K562 (cell line): ENCODE data around the gene COL13A1. TPM values are rescaled to one million over a fixed set of nuclear protein-coding genes. Genes with fewer than 3 reads are reported as not detected.

ENCODE experiments used
- ATAC-seq: fragments of 200-7000 bp; cut with Tn5 transposase; 3 replicates; pipeline ENCODE4 v1.9.1; 2020; ENCODE audit warnings: moderate library complexity
- BruUV-seq: library from RNA; stranded (reverse); fragments of 400-500 nt; replicated peaks from 2 replicates; lab custom pipeline; 2021; lab: Mats Ljungman, UMichigan
- CTCF ChIA-PET: fragments of 300-600 bp; formaldehyde crosslinking; extraction: SDS; loops from one replicate; lab custom pipeline; 2021; ENCODE audit warnings: low intra/inter-chr PET ratio; lab: Yijun Ruan, JAX
- POLR2A ChIA-PET: fragments of 300-600, 350-650 bp; sonication (Branson Sonifier 250); formaldehyde crosslinking; extraction: SDS; loops from one replicate; lab custom pipeline; 2021; ENCODE audit warnings: antibody characterized with exemption, inconsistent platforms; lab: Yijun Ruan, JAX
- DNase-seq, 4 experiments: peaks; one replicate each; pipeline versions ENCODE4 v3.0.0 to v3.0.0-alpha.2; 2011 to 2018; ENCODE audit warnings: low spot score in 3 of 4, mixed read lengths in 3 of 4; ENCODE audit errors: extremely low read depth in 1 of 4
- FAIRE-seq: peaks from 2 replicates; lab custom pipeline; 2011; peaks lifted over from hg19 to GRCh38; lab: Jason Lieb, UNC
- H2AFZ ChIP-seq: 2 replicates; pipeline ENCODE4 v1.6.0; 2011; ENCODE audit warnings: low read depth, low read length, control low read depth, inconsistent platforms
- H3K27ac ChIP-seq: fragments of 200-600 bp; 3 replicates; pipeline ENCODE4 v1.8.0; 2011; ENCODE audit warnings: low read depth, mild to moderate bottlenecking, control low read depth, inconsistent platforms, low read length, moderate library complexity, mixed read lengths; ENCODE audit errors: extremely low read depth
- H3K27me3 ChIP-seq, 2 experiments: fragments of 300-600 bp in 1 of 2; 2 replicates in 1 of 2; 3 replicates in 1 of 2; pipeline versions ENCODE4 v1.6.0 to v1.8.0; 2011; ENCODE audit warnings: inconsistent platforms in 2 of 2, low read length in 2 of 2, mild to moderate bottlenecking in 1 of 2, mixed read lengths in 1 of 2, moderate library complexity in 1 of 2; ENCODE audit not compliant: control insufficient read depth in 2 of 2, insufficient read depth in 2 of 2
- H3K36me3 ChIP-seq: fragments of 300-600 bp; 3 replicates; pipeline ENCODE4 v1.8.0; 2011; ENCODE audit warnings: mild to moderate bottlenecking, low read length, inconsistent platforms; ENCODE audit not compliant: control insufficient read depth, insufficient read depth
- H3K4me1 ChIP-seq, 2 experiments: fragments of 200-600 bp in 1 of 2; replicated peaks in 1 of 2; 2 replicates in 1 of 2; 3 replicates in 1 of 2; pipeline versions ENCODE4 v1.5.1 to v1.8.0; 2011; ENCODE audit warnings: inconsistent platforms in 2 of 2, low read length in 2 of 2, mild to moderate bottlenecking in 1 of 2, mixed read lengths in 1 of 2, moderate library complexity in 1 of 2; ENCODE audit not compliant: control insufficient read depth in 2 of 2, insufficient read depth in 2 of 2
- H3K4me2 ChIP-seq: 2 replicates; pipeline ENCODE4 v1.6.1; 2011; ENCODE audit warnings: low read length, control low read depth, inconsistent platforms, mixed read lengths; ENCODE audit not compliant: insufficient read depth
- H3K4me3 ChIP-seq: fragments of 200-600 bp; sonication (generic), shearing (Covaris generic); 2 replicates; pipeline ENCODE4 v1.5.1; 2016; ENCODE audit warnings: control low read depth, inconsistent platforms
- H3K79me2 ChIP-seq: fragments of 200-600 bp; 3 replicates; pipeline ENCODE4 v1.8.0; 2011; ENCODE audit warnings: low read length, inconsistent platforms; ENCODE audit not compliant: control insufficient read depth, insufficient read depth
- H3K9ac ChIP-seq, 2 experiments: 2 replicates each; pipeline versions ENCODE4 v1.6.0 to v1.6.1; 2011; ENCODE audit warnings: low read depth in 2 of 2, low read length in 2 of 2, control low read depth in 1 of 2, inconsistent platforms in 1 of 2, mild to moderate bottlenecking in 1 of 2, mixed read lengths in 1 of 2; ENCODE audit not compliant: insufficient read depth in 1 of 2
- H3K9me1 ChIP-seq: one replicate; pipeline ENCODE4 v1.6.0; 2011; ENCODE audit warnings: inconsistent platforms, mild to moderate bottlenecking, low read length, moderate library complexity; ENCODE audit not compliant: control insufficient read depth, insufficient read depth
- H3K9me3 ChIP-seq: replicated peaks from 2 replicates; pipeline ENCODE4 v1.5.1; 2011; ENCODE audit warnings: low read depth, low read length, inconsistent platforms; ENCODE audit not compliant: control insufficient read depth, insufficient read depth
- H4K20me1 ChIP-seq: replicated peaks from 2 replicates; pipeline ENCODE4 v1.6.1; 2011; ENCODE audit warnings: low read length, inconsistent platforms, mixed read lengths; ENCODE audit not compliant: control insufficient read depth, insufficient read depth
- ETV5 ChIP-seq: sonication (generic); formaldehyde crosslinking; IDR thresholded peaks from 2 replicates; pipeline ENCODE4 v1.4.0; 2020; ENCODE audit warnings: low read depth, mild to moderate bottlenecking, missing genetic modification reagents
- PRMT5 ChIP-seq: sonication (generic); formaldehyde crosslinking; IDR thresholded peaks from 2 replicates; pipeline ENCODE4 v1.5.0; 2020; ENCODE audit warnings: missing genetic modification reagents
- RAD21 ChIP-seq, 2 experiments: fragments of 250-450 bp in 1 of 2; fragments of 450-650 bp in 1 of 2; sonication (Bioruptor Pico) in 1 of 2; formaldehyde crosslinking in 1 of 2; IDR thresholded peaks in 1 of 2; conservative IDR thresholded peaks in 1 of 2; 2 replicates each; pipeline versions ENCODE4 v1.4.0 to v1.8.0; 2020 to 2022; ENCODE audit warnings: mild to moderate bottlenecking in 2 of 2, moderate library complexity in 1 of 2
- TCF3 ChIP-seq: sonication (generic); formaldehyde crosslinking; IDR thresholded peaks from 2 replicates; pipeline ENCODE4 v1.4.0; 2020; ENCODE audit warnings: mild to moderate bottlenecking, missing genetic modification reagents
- ZBTB17 ChIP-seq: fragments of 450-650 bp; formaldehyde crosslinking; IDR thresholded peaks from 2 replicates; pipeline ENCODE4 v1.4.0; 2020; ENCODE audit warnings: mild to moderate bottlenecking
- ZNF384 ChIP-seq: IDR thresholded peaks from 2 replicates; pipeline ENCODE4 v1.6.1; 2012; ENCODE audit warnings: low read depth, low read length, improper control_type of control experiment
- WGBS: fragments of 100-300 bp; shearing (Covaris generic); methylation state at CpG from one replicate; pipeline ENCODE4 v1.1.6; 2016; ENCODE audit warnings: low coverage, mixed read lengths; ENCODE audit not compliant: insufficient coverage; ENCODE audit errors: missing lambda C conversion rate; 5-methylcytosine and 5-hydroxymethylcytosine counted together
- in situ Hi-C: fragments of 300-500 bp; cut with MboI; formaldehyde crosslinking; loops from 4 replicates; pipeline ENCODE4 v1.15.0; 2018; ENCODE audit warnings: inconsistent platforms, mixed read lengths
- intact Hi-C: fragments of 100-400 bp; cut with micrococcal nuclease; formaldehyde crosslinking; loops from 2 replicates; pipeline ENCODE4 v1.14.2; 2022
- polyA plus RNA-seq, 8 experiments: library from polyadenylated mRNA; depleted of rRNA in 4 of 8; stranded (reverse) in 5 of 8; unstranded in 3 of 8; fragments of >200 nt; fragmentation: Nextera tagmentation in 2 of 8; fragmentation: Illumina TruSeq in 1 of 8; extraction: Ambion mirVana in 2 of 8; extraction: Trizol in 1 of 8; gene quantifications; 2 replicates each; pipeline versions ENCODE4 v1.2.1 to v1.2.3, GENCODE V29; 2011 to 2014; ENCODE audit warnings: inconsistent platforms in 1 of 8, missing spikeins in 1 of 8
- total RNA-seq, 7 experiments: library from RNA; depleted of rRNA in 6 of 7; stranded (reverse); fragments of >200 nt in 6 of 7; fragmentation: Illumina TruSeq in 2 of 7; extraction: Trizol in 2 of 7; gene quantifications; 2 replicates each; pipeline versions ENCODE4 v1.2.1 to v1.2.3, GENCODE V29; 2011 to 2021; ENCODE audit warnings: low replicate concordance in 1 of 7

Gene COL13A1
- total and polyA plus RNA-seq, 9 of the 15 experiments (the other 6 are each of a cell fraction or from before 2014, with no cell fraction given) = not detected

DNA sequence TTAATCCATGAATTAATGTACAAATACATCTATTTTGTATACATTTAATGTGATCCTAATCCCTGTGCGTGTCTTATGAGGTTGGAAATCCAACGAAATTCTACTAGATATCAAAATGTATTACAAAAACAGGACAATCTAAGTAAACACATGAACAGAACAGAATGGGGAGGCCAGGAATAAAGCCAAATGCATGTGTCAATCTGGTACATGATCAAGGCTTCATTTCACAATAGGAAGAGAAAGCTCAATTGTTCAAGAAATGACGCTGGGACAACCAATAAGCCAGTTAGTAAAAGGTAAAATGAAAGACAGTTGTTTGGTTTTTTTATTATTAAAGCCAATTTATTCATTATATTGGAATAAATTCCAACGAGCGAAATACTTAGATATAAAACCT, 83.0 kb downstream of the COL13A1 start:
- H3K36me3 ChIP-seq = no peaks in the 10 kb centered on the region
- CTCF ChIA-PET = no interaction called here
- no peak for ATAC-seq
- no peaks in the 10 kb centered on the region for H3K4me1 ChIP-seq
- in situ Hi-C loops (no loop called here), intact Hi-C loops (no loop called here)
- no peak overlapping the region for H2AFZ ChIP-seq
- no peak for DNase-seq
- no peak overlapping the region for H3K9ac ChIP-seq
- POLR2A ChIA-PET = interaction anchor here (0.5 kb wide), 1 partner anchor 12 kb away, joined by 4 read pairs; no protein-coding TSS in a partner anchor
- H3K9me3 ChIP-seq = no peaks in the 10 kb centered on the region
- peaks cover 28 to 49% of the 10 kb centered on the region in 2 experiments for H3K27me3 ChIP-seq
- no peaks in the 10 kb centered on the region for H3K9me1 ChIP-seq
- H3K27ac ChIP-seq = no peak overlapping the region
- H3K79me2 ChIP-seq = no peaks in the 10 kb centered on the region
- no TSS peak for BruUV-seq
- peaks cover 28% of the 10 kb centered on the region for H4K20me1 ChIP-seq
- no peak overlapping the region for H3K4me2 ChIP-seq
- no peak overlapping the region for H3K4me3 ChIP-seq
- FAIRE-seq = no peak
- 3% methylated on average over 5 of the region's 5 CpGs for WGBS
- TF ChIP-seq ETV5 (CRISPR knock-in tag) (no peak), RAD21 (CRISPR knock-in tag; conservative IDR thresholded peaks at IDR 0.05 in 1 of 2, IDR thresholded peaks at IDR 0.05 in 1 of 2) (no peak), ZBTB17 (no peak), ZNF384 (no peak), TCF3 (CRISPR knock-in tag) (no peak), PRMT5 (CRISPR knock-in tag) (no peak)
- TF ChIP-seq, all 486 proteins: peak for 0
